Esophagus squamous epithelium (tissue), 4 donors: ENCODE measurements around the gene ACTN4.

Source experiments
- CTCF ChIP-seq, 6 experiments: fragments of 450-650 bp in 4 of 6; fragments of 200-600 bp in 2 of 6; sonication (generic) in 2 of 6; IDR thresholded peaks; one replicate each; pipeline ENCODE4 v1.5.1; 2016 to 2019; ENCODE audit warnings: antibody characterized with exemption in 6 of 6, mild to moderate bottlenecking in 4 of 6, moderate library complexity in 4 of 6
- POLR2A ChIP-seq, 4 donors: fragments of 450-650 bp; IDR thresholded peaks; one replicate each; pipeline ENCODE4 v1.6.1; 2017; ENCODE audit warnings: antibody characterized with exemption in 4 of 4, mild to moderate bottlenecking in 4 of 4, moderate library complexity in 3 of 4

GRCh38 chr19:38599722-38600121 lies 47.7 kb upstream of the ACTN4 start:
- no peak for TF ChIP-seq POLR2A (IDR thresholded peaks at IDR 0.05)
- no peak for TF ChIP-seq CTCF (IDR thresholded peaks at IDR 0.05)
